GM12872 (cell line): Measurements from ENCODE around the gene CALHM3.

Experiments used
- CTCF ChIP-seq: IDR thresholded peaks from 3 replicates; pipeline ENCODE4 v1.5.1; 2011; ENCODE audit warnings: low read depth, mild to moderate bottlenecking, low read length, moderate library complexity; ENCODE audit not compliant: insufficient read depth

Gene CALHM3

GRCh38 chr10:103448746-103449145 is 30.3 kb downstream of the CALHM3 start:
- TF ChIP-seq CTCF = no peak

- TF ChIP-seq CTCF = no peak
Observed at GRCh38 chr10:103447187-103447586, 31.9 kb downstream of the CALHM3 start.

- TF ChIP-seq CTCF = no peak
Observed at GRCh38 chr10:103445767-103446567, 33.1 kb downstream of the CALHM3 start.

- no peak for TF ChIP-seq CTCF
Observed at GRCh38 chr10:103445366-103445765, 33.7 kb downstream of the CALHM3 start.

GRCh38 chr10:103444478-103444877 is 34.6 kb downstream of the CALHM3 start:
- TF ChIP-seq CTCF = no peak

GRCh38 chr10:103443475-103444185 is 35.4 kb downstream of the CALHM3 start:
- no peak for TF ChIP-seq CTCF

- TF ChIP-seq CTCF = no peak
Observed at GRCh38 chr10:103442031-103442461, 37.0 kb downstream of the CALHM3 start.
